GM19193 (cell line): Measurements from ENCODE around the gene C1GALT1.

Source experiments
- POLR2A ChIP-seq: IDR thresholded peaks from 4 replicates; pipeline ENCODE4 v1.6.1; 2011; ENCODE audit not compliant: insufficient read depth, insufficient read length; ENCODE audit errors: extremely low read depth

Gene C1GALT1

DNA sequence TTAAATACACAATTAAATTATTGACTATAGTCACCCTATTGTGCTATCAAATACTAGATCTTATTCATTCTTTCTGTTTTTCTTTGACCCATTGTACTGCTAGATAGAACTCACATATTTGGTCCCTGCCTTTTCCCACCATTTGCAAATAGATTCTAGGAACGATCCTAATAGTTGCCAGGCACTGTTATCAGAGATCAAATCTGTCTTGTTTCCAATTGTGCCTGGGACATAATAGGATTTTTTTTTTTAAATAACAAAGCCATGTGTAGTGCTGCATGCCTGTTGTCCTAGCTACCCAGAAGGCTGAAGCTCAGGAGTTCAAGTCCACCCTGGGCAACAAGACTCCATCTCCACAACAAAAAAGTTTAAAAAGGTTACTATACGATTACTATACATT lies 72.0 kb downstream of the C1GALT1 start:
- no peak for TF ChIP-seq POLR2A

DNA sequence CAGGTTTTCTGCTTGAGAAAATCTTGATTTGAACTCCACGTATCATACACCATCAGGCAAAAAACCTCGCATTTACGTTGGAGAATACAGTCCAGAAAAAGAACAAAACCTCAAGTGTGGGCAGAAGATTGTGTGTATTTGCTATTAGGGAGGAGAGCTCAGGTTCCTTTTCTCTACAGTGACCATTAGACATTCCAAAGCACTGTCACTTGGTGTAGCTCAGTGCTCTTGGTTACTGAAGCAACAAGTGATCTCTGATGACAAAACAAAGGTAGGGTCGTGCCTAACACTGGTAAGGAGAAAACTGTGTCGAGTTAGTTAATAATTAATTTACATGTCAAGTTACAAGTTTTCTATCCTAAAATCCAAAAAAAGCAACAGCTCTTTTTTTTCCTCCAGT lies 72.6 kb downstream of the C1GALT1 start:
- TF ChIP-seq POLR2A: no peak

DNA sequence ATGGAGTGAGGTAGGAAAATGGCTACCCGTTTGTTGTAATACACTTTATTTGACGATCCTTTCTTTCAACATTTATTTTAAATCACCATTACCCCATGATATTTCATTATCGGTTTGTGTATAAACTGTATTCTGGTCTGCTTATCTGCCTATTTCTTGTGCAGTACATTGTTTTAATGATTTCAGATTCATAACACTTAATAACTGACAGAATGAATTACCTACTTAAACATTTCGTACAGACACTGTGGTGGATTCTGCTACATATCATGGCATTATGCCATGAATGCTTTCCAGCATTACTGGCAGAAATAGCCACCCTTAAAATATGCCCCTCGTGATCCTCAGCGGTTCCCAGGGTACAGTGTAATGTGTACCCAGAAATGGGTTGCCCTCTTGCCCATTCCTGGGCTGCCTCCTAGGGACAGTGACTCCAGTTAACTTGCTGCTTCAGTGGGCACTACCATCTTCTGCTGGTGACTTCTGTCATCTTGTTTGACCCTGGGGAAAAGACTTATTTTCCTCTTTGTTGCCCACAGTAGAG lies 74.5 kb downstream of the C1GALT1 start:
- TF ChIP-seq POLR2A: no peak

DNA sequence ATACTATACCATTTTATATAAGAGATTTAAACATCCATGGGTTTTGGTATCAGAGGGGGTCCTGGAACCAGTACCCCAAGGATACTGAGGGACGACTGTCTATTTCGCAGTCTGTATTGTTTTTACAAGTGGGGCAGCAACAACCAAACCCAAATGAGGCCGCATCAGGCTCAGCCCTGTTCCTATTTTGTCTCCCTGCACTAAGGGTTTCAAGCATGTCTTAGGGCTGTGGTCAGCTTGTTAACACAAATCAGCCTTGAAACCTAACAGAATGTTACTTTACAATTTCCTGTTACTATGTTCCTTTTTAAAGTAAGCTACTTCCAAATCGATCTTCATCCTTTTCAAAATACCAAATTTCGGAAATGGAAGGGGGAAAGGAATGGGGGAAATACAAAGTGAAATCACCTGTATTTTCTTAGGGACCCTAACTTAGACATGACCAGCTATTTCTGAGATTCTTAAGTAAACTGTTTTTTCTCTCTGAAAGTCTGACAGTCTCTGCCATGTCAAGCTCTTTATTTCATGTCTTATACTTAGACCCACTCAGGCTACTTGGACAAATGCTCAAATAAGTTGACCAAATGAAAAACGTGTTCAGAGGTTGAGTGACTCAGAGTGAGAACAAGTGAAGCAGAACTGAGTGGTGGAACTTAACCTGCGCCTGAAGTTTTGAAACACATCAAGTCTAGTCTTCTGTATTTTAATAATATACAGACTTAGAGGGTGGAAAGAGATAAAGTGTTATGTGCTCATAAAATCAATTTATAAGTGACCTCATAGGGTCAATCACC lies 75.8 kb downstream of the C1GALT1 start:
- TF ChIP-seq POLR2A: no peak

DNA sequence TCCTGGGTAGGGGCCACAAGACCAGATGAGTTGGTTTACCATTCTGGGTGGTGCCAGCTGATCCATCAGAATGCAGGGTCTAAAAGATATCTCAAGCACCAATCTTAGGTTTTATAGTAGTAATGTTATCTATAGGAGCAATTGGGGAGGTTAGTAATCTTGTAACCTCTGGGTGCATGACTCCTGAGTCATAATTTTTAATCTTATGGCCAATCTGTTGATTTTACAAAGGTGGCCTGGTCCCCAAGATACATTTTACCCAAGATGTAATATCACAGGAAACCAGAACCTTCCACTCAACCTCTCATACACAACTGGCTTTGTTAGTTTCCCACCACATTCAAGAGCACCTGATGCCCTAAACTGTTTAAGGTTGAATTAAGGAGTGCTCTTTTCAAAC lies 79.5 kb downstream of the C1GALT1 start:
- TF ChIP-seq POLR2A: no peak

DNA sequence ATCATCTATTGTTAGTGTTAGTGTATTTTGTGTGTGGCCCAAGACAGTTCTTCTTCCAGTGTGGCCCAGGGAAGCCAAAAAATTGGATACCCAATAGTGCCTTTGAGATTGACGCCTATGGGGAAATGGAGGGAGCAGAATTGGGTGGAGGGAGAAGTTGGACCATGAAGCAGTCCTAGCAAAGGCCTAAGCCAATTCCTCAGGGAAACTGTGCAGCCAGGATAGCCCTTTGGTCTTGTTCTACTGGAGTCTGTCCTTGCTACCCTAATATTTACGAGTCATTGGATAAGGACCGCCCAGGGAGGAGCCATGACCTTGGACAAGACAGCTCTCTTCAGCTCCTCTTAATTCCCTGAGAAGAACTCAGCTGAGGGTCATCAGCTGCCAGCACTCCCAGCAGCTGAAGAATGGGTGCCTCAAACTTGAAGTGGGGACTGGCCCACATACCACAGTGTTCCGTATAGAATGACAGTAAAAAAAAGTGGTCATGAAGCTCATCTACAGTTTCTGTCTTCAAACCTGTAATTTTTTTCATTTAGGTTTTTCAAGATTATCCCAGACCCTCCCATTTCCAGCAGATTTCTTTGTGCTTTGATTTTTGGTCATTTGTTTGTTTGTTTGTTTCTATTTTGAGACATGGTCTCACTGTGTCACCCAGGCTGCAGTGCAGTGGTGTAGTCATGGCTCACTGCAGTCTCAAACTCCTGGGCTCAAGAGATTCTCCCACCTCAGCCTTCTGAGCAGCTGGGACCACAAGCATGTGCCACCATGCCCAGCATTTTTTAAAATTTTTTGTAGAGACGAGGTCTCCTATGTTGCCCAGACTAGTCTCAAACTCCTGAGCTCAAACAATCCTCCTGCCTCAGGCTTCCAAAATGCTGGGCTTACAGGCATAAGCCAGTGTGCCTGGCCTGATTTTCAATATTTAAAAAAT lies 81.2 kb downstream of the C1GALT1 start:
- TF ChIP-seq POLR2A: no peak

DNA sequence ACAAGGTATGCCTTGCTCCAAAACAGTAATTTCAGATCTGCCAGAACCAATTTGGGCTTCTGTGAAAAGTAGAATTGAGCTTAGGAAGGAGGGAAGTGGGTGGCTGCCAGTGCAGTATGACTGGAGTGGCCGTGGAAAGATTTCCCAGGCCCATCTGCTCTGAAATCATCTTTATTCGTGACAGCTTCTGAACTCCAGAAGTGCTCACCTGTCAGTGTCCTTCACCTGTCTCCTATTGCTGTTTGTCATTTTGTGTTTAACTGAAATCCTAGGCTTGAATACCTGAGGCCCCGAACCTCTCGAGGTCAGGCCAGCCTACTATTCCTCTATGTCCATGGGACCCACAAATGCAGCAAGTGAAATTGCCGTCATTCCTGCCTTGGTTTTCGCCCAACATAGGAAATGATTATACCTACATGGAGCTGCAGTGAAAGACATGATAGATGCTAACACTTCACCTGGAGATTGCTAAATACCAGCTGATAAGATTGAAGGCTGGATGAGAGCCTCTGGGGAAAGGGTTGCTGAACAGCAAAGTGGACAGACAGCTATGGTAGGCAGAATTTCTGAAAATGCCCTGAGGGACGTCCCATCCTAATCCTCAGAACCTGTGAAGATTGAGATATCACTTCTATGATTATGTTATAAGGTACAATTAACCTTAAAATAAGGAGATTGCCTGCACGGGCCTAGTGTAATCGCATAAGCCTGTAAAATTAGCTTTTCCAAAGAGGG lies 82.1 kb downstream of the C1GALT1 start:
- no peak for TF ChIP-seq POLR2A

DNA sequence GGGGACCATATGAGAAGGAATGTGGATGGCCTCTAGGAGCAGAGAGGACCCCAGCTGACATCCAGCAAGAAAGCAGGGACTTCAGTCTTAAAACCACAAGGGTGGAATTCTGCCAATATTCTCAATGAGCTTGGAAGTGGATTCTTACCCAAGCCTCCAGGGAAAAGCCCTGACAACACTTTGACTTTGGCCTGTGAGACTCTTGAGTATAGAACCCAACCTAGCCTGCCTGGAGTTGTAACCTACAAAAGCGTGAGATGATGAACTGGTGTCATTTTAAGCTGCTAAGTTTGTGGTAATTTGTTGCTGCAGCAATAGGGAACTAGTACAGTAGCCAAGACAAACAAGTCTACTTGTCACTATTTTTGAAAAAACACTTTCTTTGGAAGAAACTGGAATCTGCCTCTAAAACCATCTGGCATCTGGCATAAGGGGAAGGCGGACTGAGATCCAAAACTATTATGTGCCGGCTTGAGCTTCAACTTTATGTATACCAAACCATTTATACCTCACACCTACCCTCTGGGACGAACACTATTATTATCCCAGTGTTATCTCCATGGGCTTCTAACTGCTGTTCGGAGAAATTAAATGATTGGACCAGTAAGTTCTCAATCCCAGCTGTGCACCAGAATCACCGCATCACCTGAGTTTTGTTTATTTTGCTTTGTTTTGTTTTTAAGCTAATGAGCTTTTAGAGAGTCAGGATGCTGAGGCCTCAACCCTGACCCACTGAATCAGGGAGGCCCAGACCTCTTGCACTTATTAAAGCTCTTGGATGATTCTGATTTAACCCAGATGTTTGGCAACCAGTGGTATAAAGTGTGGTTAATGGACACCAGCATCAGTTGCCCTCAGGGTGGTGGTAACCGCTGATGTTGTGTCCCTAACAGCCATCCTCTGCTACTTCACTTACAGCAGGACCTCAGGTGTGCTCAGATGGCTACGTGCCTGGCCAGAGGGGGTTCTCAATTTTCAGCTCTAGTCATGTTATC lies 83.0 kb downstream of the C1GALT1 start:
- no peak for TF ChIP-seq POLR2A

DNA sequence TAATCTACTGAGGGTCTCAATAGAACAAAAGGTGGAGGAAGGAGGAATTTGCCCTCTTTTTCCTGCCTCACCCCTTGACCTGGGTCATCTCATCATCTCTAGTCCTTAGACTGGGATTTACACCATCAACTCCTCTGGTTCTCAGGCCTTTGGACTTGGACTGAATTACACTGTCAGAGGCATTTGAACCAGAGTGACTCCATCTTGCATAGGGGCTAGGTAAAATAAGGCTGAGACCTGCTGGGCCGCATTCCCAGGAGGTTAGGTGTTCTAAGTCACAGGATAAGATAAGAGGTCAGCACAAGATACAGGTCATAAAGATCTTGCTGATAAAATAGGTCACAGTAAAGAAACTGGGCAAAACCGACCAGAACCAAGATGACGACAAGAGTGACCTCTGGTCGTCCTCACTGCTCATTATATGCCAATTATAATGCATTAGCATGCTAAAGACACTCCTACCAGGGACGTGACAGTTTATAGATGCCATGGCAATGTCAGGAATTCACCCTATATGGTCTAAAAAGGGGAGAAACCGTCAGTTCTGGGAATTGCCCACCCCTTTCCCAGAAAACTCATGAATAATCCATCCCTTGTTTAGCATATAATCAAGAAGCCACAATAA lies 84.0 kb downstream of the C1GALT1 start:
- TF ChIP-seq POLR2A: no peak

DNA sequence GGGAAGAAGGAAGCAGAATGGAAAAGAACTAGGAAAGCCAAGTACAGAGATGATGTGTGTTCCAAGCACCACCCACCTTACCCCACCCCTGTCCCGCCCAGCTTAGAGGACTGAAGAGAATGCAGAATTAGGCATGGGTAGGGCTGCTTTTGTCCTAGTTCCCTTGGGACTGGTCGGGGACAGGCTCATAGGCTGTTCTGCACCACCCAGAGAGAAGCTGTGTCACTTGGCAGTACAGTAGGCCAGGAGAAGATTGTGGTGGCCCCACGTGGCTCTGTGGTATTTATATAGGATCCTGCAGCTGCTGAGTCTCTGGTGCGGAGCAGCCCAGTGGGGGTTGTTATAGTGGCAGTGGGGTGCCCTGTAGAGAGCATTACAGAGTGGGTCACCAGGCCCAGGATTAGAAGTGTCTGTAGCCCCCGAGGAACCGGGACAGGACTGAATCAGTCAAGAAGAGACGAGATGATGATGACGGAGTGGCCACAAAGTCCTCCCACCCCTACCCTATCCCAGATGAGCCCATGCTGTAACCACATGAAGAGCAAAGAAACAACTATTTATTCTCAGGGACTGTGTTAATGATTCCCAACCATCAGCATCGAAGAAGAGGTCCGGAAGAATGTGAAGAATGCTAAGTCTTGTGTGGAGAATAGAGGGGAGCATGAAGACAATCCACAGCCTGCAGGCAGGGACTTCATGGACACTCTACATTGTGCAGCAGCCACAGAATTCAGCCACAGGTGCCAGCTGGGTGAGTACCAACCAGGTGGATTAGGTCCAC lies 88.9 kb downstream of the C1GALT1 start:
- no peak for TF ChIP-seq POLR2A

DNA sequence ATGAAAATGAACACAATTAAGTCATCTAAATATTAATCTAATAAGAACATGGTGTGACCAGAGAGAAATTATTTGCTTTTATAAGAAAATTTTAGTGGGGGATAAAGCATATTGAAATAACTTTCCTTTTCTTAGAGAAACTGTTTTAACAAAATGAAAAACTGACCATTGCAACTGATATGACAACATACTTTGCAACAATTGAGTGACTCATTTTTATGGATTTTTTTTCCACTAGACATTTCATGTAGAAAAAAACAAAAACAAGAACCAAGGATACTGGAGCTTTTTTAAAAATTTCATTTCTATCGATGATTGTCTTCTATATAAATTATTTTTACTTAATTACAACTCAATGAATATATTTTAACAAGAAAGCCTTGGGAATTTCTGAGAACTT lies 90.0 kb downstream of the C1GALT1 start:
- TF ChIP-seq POLR2A: no peak

DNA sequence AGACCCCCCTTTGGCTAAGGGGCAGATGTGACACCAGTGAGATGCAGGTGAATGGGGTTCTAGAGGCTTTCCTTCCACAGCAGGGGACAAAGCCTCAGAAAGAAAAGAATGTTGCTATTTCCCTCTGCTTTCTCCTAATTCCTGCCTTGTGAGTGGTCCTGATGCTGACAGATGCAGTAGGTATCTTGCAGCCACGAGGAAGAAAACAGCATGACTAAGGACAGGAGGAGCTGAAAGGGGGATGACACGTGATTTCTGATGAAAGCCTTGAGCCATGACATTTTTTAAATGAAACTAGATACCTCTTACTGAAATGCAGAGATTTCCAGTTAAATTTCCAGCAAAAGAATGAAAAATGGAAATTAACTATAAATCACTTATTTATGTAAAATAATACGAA lies 92.4 kb downstream of the C1GALT1 start:
- no peak for TF ChIP-seq POLR2A

DNA sequence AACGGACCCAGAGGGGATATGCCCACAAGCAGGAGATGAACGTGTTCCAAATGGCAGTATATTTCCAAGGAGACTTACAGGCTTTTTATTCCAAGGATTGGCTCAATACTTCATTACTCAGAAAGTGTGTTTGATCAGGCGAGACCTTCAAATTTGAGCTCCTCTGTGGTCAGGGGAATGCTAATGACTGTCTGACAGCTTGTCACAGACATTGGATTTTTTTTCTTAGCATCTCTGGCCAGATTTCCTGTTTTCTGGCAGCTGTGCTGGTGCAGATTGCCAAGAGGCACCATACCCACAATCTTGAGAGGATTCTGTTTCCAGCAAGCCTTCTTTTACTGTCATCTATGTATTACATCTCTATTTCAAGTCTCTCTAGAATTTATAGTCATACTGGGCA lies 93.8 kb downstream of the C1GALT1 start:
- no peak for TF ChIP-seq POLR2A
